Kidney capillary endothelial cell (primary cell): ENCODE measurements around the gene BRME1.
"Not testable (repeated sequence)": the region's sequence is repeated elsewhere in the genome, so short reads cannot be mapped to it uniquely, and the experiment has no call there.

ENCODE experiments used
- DNase-seq: peaks from one replicate; pipeline ENCODE4 v3.0.0-alpha.2; 2018; ENCODE audit warnings: low spot score

BRME1 gene

DNA sequence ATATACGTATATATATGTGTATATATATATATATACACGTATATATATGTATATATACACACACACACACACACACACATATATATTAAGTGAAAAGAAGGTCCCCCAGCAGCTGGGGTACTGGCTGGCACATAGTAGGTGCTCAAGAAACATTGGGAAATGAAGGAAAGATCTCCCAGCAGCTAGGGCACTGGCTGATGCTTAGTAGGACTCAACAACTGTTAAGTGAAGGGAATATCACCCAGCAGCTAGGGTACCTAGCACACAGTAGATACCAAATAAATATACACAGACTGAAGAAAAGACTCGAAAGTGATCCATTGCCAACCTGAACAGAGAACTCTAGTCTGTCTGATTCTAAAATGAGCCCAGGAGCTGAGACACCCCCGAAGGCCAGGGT is 20.1 kb upstream of the BRME1 start:
- no peak for DNase-seq

DNA sequence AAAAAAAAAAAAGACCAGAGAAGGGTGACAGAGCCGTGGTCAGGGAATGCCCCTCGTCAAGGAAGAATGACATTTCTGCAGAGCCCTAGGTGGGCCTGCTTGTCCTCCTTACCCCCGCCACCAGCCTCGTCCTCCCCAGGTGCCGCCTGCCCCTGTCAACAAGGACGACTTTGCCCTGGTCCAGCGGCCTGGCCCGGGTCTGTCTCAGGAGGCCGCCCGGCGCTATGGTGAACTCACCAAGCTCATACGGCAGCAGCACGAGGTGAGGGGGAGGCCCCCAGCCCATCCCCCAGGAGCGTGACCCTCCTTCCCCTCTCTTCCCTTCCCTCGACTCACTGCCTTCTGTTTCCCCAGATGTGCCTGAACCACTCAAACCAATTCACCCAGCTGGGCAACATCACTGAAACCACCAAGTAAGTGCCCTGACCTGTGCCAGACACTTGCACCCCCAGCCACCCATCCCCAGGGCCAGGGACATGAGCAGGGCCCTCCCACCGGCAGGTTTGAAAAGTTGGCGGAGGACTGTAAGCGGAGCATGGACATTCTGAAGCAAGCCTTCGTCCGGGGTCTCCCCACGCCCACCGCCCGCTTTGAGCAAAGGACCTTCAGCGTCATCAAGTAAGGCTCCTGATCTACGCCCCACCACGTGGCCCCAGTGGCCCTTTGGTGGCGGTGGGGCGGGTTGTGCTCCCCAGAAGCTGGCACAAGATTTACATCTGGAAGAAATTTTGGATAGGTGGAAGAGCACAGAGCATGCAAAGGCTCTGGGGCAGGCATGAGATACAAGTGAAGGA is 17.5 kb upstream of the BRME1 start:
- DNase-seq = no peak

- DNase-seq = not testable (repeated sequence)
These were observed 16.2 kb upstream of the BRME1 start for GRCh38 chr19:13922118-13922517.

- peak; percentile 47 for DNase-seq
These were observed 15.2 kb upstream of the BRME1 start for GRCh38 chr19:13920940-13921747.

- no peak for DNase-seq
These were observed 14.6 kb upstream of the BRME1 start for GRCh38 chr19:13920524-13920923.

GRCh38 chr19:13918726-13919411 is 13.0 kb upstream of the BRME1 start:
- no peak for DNase-seq

- DNase-seq = no peak
These were observed 12.0 kb upstream of the BRME1 start for GRCh38 chr19:13917888-13918406.

DNA sequence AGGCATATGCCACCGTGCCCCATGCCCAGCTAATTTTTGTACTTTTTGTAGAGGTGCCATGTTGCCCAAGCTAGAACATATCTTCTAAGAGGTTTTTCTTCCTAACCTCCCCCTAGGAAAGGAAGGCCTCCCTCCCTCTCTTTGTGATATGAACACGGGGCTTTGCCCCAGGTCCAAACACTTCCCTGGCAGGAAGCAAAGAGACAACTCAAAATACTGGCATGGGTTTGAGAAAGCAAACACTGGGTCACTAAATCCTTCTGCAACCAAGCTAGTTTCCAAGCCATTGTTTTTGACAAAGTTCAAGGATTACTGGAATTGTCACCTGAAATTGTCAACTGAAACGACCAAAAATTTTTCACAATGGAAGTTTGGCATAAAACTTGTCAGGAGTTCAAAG is 8.9 kb upstream of the BRME1 start:
- no peak for DNase-seq

DNA sequence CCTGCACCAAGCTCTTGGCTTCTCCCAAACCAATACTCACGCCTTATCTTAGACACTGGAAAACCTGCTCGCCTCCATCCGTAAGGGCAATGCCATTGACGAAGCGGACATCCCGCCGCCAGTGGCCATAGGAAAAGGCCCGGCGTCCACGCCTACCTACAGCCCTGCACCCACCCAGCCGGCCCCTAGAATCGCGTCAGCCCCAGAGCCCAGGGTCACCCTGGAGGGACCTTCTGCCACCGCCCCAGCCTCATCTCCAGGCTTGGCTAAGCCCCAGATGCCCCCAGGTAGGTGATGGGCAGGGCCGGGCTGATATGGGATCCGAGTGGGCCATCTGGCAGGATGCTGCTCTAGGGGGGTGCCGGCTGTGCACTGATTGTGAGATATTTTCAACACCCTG is 7.4 kb upstream of the BRME1 start:
- no peak for DNase-seq

DNA sequence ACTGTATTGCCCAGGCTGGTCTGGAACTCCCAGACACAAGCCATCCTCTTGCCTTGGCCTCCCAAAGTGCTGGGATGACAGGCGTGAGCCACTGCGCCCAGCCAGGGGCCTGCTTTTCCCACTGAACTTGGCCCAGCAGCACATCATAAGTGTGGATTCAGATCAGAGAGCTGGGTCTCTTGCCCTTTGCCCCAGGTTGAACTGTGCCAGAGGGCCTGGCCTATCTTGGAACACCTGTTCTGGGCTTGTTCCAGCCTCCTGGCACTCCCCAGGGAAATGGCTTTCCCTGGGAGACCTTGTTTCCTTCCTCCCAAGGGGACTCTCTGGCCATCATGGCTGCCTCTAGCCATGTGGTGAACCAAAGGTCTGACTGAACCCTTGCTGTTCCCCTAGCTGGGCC is 3.5 kb upstream of the BRME1 start:
- no peak for DNase-seq

DNA sequence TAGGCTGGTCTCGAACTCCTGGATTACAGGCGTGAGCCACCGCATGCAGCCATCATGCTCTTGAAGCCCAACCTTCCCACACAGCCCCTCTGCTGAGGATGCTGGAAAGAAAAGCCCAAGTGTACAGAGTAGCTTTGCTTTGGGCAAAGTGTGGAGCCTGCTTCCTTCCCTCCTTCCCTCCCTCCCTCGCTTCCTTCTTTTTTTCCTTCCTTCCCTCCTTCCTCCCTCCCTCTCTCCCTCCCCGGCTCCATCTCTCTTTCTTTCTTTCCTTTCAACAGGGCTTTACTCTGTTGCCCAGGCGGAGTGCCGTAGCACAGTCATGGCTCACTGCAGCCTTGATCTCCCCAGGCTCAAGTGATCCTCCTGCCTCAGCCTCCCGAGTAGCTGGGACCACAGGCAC is 2.8 kb upstream of the BRME1 start:
- no peak for DNase-seq

DNA sequence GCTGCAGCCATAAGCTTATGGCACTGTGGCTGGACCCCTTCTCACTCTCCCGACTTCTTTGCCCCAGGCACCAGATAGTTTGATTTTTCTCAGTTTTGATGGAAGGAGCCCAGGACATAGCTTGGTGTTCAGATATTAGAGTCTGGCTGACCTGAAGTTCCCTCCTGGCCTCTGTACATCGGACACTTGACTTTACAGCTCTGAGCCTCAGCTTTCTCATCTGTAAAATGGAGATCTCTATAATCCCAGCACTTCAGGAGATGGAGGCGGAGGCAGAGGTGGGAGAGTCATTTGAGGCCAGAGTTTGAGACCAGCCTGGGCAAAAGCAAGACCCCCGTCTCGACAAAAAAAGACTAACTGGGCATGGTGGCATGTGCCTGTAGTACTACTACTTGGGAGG is 993 bp upstream of the BRME1 start:
- DNase-seq = no peak

DNA sequence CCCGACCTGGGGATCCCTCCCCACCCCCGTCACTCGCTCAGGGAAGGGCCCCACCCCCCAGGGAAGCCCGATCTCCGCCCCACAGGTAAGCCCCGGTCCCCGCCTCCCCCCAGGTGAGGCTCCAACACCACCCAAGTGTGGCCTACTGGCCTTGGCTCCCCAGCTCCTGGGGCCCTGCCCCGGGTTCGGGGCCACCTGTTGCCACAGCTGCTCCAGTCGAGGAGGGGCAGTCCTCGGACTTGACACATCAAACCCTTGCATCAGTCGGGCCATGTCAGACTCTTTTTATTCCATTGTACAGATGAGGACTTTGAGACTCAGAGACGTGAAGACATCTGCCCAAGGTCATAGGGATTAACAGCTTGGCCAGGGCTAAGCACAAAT is 596 bp upstream of the BRME1 start:
- no peak for DNase-seq

DNA sequence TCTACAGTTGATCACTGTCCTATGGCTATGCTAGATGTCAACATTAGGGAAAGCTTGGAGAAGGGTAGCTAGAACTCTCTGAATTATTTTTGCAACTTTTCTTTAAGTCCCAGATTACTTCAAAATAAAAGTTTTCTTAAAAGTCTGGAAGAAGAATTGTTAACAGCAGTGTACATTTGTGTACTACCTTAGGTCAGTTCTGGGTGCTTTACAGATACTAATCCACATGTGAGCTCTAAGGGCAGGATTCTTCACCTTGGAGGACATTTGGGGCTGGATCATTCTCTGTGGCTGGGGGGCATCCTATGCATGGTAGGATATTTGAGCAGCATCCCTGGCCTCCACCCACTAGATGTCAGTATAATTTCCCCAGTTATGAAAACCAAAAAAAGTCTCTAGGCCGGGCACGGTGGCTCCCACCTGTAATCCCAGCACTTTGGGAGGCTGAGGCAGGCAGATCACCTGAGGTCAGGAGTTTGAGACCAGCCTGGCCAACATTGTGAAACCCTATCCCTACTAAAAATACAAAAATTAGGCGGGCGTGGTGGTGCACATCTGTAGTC is 2.8 kb downstream of the BRME1 start:
- DNase-seq = no peak

GRCh38 chr19:13899912-13900584 is 5.9 kb downstream of the BRME1 start:
- no peak for DNase-seq

DNA sequence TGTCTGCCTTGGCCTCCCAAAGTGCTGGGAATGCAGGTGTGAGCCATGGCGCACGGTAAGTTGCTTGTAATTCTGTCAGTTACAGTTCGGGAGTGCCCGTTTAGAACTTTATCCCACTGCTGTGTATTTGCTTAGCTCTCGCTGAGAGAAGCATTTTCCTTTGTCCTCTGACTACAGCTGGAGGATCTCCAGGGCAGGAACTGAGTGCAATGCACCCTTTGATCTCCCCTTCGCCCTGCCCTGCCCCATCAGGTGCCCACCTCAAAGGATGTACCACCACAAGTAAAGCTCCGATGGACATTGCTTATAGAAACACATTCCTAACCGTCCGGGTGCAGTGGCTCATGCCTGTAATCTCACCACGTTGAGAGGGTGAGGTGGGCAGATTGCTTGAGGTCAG is 6.5 kb downstream of the BRME1 start:
- DNase-seq = no peak

DNA sequence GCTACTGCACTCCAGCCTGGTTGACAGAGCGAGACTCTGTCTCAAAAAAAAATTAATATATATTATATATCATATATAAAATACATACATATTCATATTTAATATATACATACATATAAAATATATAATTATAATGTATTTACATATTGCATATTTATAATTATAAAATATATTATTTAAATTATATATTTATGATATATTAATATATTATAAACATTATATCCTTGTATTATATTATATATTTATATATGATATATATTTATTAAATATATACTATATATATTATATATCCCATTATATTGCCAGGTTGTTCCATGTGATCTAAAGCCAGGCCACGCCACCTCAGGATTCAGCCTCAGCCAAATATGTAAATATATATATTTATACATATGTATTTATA is 9.7 kb downstream of the BRME1 start:
- no peak for DNase-seq

- no peak for DNase-seq
These were observed 11.4 kb downstream of the BRME1 start for GRCh38 chr19:13894552-13894951.

GRCh38 chr19:13892870-13893269 is 13.0 kb downstream of the BRME1 start:
- DNase-seq = no peak

GRCh38 chr19:13890136-13890535 is 15.8 kb downstream of the BRME1 start:
- no peak for DNase-seq

DNA sequence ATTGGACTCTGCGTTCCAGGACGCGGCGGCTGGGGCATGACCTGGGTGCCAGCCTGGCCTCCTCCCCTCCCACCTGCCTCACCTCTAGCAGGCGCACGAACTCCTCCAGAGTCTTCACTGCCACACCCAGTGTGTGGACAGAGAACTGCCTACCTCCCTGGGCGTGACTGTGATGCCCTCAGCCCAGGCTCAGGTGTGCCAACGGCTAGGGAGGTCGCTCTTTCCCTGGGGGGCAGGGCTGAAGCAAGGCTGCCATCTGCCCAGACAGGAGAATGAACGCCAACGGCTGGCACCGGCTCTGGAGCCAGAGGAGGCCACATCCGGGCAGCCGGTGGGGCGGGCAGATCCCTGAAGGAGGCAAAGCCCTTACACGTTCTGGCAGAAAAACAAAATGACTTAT is 17.6 kb downstream of the BRME1 start:
- DNase-seq = no peak

DNA sequence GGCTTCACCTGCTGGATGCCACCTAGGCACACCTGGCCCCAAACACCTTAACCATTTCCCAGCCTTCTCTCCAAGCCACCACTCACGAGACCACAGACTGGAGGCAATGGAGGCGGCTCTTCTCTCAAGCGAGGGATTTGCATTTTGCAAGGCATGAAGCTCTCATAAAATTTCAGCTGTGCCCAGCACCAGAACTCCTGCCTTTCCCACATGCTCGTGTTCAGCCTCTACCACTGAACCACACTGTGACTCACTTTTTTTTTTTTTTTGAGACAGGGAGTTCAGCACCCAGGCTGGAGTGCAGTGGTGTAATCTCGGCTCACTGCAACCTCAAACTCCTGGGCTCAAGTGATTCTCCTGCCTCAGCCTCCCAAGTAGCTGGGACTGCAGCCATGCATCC is 18.4 kb downstream of the BRME1 start:
- no peak for DNase-seq
